ENCODE results near the gene KNL1.

Gene KNL1

GRCh38 chr15:40637221-40637745, 43.2 kb downstream of the KNL1 start:
- no peaks in the 10 kb centered on the region for H4K20me1 ChIP-seq (ENCODE audit: insufficient read depth, low read length)
- H3K4me2 ChIP-seq (ENCODE audit: low read depth, low read length) = no peak overlapping the region
- no peak overlapping the region for H3K27ac ChIP-seq (ENCODE audit: low read length)
- H3K4me1 ChIP-seq (ENCODE audit: low read length) = no peaks in the 10 kb centered on the region
- no peak overlapping the region for H3K4me3 ChIP-seq (ENCODE audit: low read length)
- H3K27me3 ChIP-seq (replicated peaks; ENCODE audit: insufficient read depth, low read length) = no peaks in the 10 kb centered on the region
- TF ChIP-seq EZH2phosphoT487 (IDR thresholded peaks at IDR 0.05; ENCODE audit: low read length) (no peak), EZH2 (optimal IDR thresholded peaks at IDR 0.05; ENCODE audit: low read depth, low read length) (no peak), CTCF (IDR thresholded peaks at IDR 0.05; ENCODE audit: low read length) (no peak)
- H3K9ac ChIP-seq (ENCODE audit: low read length) = no peak overlapping the region
- H3K36me3 ChIP-seq (replicated peaks; ENCODE audit: insufficient read depth, low read length) = peaks cover 6% of the 10 kb centered on the region
- no peaks in the 10 kb centered on the region for H3F3A ChIP-seq (ENCODE audit: insufficient read depth, low read length)
- no peaks in the 10 kb centered on the region for H3K9me3 ChIP-seq (replicated peaks; ENCODE audit: insufficient read depth, low read length)
- DNase-seq = no peak
- H3K79me2 ChIP-seq (ENCODE audit: low read length) = no peaks in the 10 kb centered on the region
- H2AFZ ChIP-seq (ENCODE audit: low read length) = no peak overlapping the region
- no peaks in the 10 kb centered on the region for H3K9me2 ChIP-seq (replicated peaks; ENCODE audit: insufficient read depth, low read length)

- TF ChIP-seq EZH2phosphoT487 (IDR thresholded peaks at IDR 0.05; ENCODE audit: low read length) (no peak), CTCF (IDR thresholded peaks at IDR 0.05; ENCODE audit: low read length) (no peak), EZH2 (optimal IDR thresholded peaks at IDR 0.05; ENCODE audit: low read depth, low read length) (no peak)
- no peaks in the 10 kb centered on the region for H3K9me2 ChIP-seq (replicated peaks; ENCODE audit: insufficient read depth, low read length)
- no peak for DNase-seq
- no peak overlapping the region for H3K4me3 ChIP-seq (ENCODE audit: low read length)
- no peak overlapping the region for H3K9ac ChIP-seq (ENCODE audit: low read length)
- H3K36me3 ChIP-seq (replicated peaks; ENCODE audit: insufficient read depth, low read length) = peaks cover 6% of the 10 kb centered on the region
- H3K27ac ChIP-seq (ENCODE audit: low read length) = no peak overlapping the region
- no peaks in the 10 kb centered on the region for H3K79me2 ChIP-seq (ENCODE audit: low read length)
- no peaks in the 10 kb centered on the region for H3K27me3 ChIP-seq (replicated peaks; ENCODE audit: insufficient read depth, low read length)
- no peak overlapping the region for H3K4me2 ChIP-seq (ENCODE audit: low read depth, low read length)
- no peaks in the 10 kb centered on the region for H4K20me1 ChIP-seq (ENCODE audit: insufficient read depth, low read length)
- no peaks in the 10 kb centered on the region for H3K4me1 ChIP-seq (ENCODE audit: low read length)
- no peak overlapping the region for H2AFZ ChIP-seq (ENCODE audit: low read length)
- no peaks in the 10 kb centered on the region for H3F3A ChIP-seq (ENCODE audit: insufficient read depth, low read length)
- no peaks in the 10 kb centered on the region for H3K9me3 ChIP-seq (replicated peaks; ENCODE audit: insufficient read depth, low read length)
Measured at GRCh38 chr15:40639677-40640076, 45.6 kb downstream of the KNL1 start.

DNA sequence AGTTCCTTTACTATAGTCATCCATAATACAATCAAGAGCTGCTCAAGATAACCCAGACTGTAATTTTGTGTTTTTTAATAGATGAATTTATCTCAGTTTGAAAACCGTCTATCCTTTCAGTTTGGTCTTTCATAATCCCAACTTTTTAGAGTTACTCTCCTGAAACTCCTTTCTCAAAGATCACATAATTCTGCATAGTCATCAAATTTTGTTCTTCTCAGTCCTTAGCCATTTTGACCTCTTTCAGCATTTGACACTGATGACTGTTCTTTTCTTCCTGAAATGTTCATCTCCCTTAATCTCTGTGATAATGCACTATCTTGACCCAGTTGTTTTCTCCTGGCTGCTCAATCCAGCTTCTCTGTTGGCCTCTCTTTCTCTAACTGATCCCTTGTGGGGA, 53.5 kb downstream of the KNL1 start:
- H2AFZ ChIP-seq (ENCODE audit: low read length) = no peak overlapping the region
- H3K9me3 ChIP-seq (replicated peaks; ENCODE audit: insufficient read depth, low read length) = no peaks in the 10 kb centered on the region
- no peaks in the 10 kb centered on the region for H4K20me1 ChIP-seq (ENCODE audit: insufficient read depth, low read length)
- H3K27me3 ChIP-seq (replicated peaks; ENCODE audit: insufficient read depth, low read length) = no peaks in the 10 kb centered on the region
- no peaks in the 10 kb centered on the region for H3K79me2 ChIP-seq (ENCODE audit: low read length)
- H3K9me2 ChIP-seq (replicated peaks; ENCODE audit: insufficient read depth, low read length) = no peaks in the 10 kb centered on the region
- DNase-seq = no peak
- peaks cover 4% of the 10 kb centered on the region; the same call in 1 of the 2 replicates for H3K36me3 ChIP-seq (replicated peaks; ENCODE audit: insufficient read depth, low read length)
- no peak overlapping the region for H3K4me3 ChIP-seq (ENCODE audit: low read length)
- H3F3A ChIP-seq (ENCODE audit: insufficient read depth, low read length) = no peaks in the 10 kb centered on the region
- H3K27ac ChIP-seq (ENCODE audit: low read length) = no peak overlapping the region
- H3K9ac ChIP-seq (ENCODE audit: low read length) = no peak overlapping the region
- H3K4me2 ChIP-seq (ENCODE audit: low read depth, low read length) = no peak overlapping the region
- TF ChIP-seq CTCF (IDR thresholded peaks at IDR 0.05; ENCODE audit: low read length) (no peak), EZH2 (optimal IDR thresholded peaks at IDR 0.05; ENCODE audit: low read depth, low read length) (no peak), EZH2phosphoT487 (IDR thresholded peaks at IDR 0.05; ENCODE audit: low read length) (no peak)
- H3K4me1 ChIP-seq (ENCODE audit: low read length) = no peaks in the 10 kb centered on the region

All from MM.1S (cell line).